BE2C (cell line): ENCODE data around the gene PPP2R5E.

ENCODE experiments used
- DNase-seq: peaks from one replicate; pipeline ENCODE4 v3.0.0-alpha.2; 2020
- H3K27me3 ChIP-seq: fragments of 250-450 bp; sonication (Bioruptor Pico); 2 replicates; pipeline ENCODE4 v1.5.1; 2020; ENCODE audit warnings: mild to moderate bottlenecking
- H3K36me3 ChIP-seq: fragments of 250-450 bp; sonication (Bioruptor Pico); 2 replicates; pipeline ENCODE4 v1.5.1; 2020; ENCODE audit warnings: mild to moderate bottlenecking
- H3K4me1 ChIP-seq: fragments of 250-450 bp; sonication (Bioruptor Pico); 2 replicates; pipeline ENCODE4 v1.5.1; 2020
- H3K4me3 ChIP-seq: 2 replicates; pipeline ENCODE4 v1.5.1; 2011; ENCODE audit warnings: low read depth, low read length
- H3K9me3 ChIP-seq: fragments of 250-450 bp; sonication (Bioruptor Pico); 2 replicates; pipeline ENCODE4 v1.5.1; 2020
- CTCF ChIP-seq: IDR thresholded peaks from 2 replicates; pipeline ENCODE4 v1.5.1; 2012; ENCODE audit warnings: mild to moderate bottlenecking, low read depth, low read length

The PPP2R5E gene

GRCh38 chr14:63474844-63475243 is 68.3 kb downstream of the PPP2R5E start:
- Histone ChIP-seq H3K36me3 (no peaks in the 10 kb centered on the region), H3K27me3 (no peaks in the 10 kb centered on the region), H3K4me3 (no peak overlapping the region), H3K9me3 (no peaks in the 10 kb centered on the region), H3K4me1 (peaks cover 26% of the 10 kb centered on the region)
- TF ChIP-seq CTCF, result no peak
- no peak for DNase-seq

DNA sequence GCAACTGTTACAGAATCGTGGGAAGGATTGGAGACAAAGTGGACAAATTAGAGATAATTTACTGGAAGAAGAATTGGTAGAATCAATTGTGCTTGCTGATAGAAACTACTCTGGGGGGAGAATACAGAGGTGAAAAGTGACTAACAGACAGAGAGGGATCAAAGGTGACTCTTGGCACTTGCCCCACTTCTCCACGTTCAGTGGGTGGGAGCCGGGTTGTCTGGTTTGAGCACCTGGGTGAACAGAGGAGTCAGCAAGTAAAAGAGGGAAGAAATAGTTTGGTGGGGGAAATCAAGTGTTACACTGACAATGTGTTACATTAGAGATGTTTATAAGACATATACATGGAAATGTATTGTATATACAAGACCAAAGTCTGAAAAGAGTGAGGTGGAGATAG is 69.1 kb downstream of the PPP2R5E start:
- Histone ChIP-seq H3K9me3 (no peaks in the 10 kb centered on the region), H3K27me3 (no peaks in the 10 kb centered on the region), H3K4me3 (no peak overlapping the region), H3K4me1 (peaks cover 26% of the 10 kb centered on the region), H3K36me3 (no peaks in the 10 kb centered on the region)
- TF ChIP-seq CTCF, result no peak
- no peak for DNase-seq

GRCh38 chr14:63472986-63473788 is 70.0 kb downstream of the PPP2R5E start:
- H3K4me3 ChIP-seq, result no peak overlapping the region
- no peaks in the 10 kb centered on the region for H3K36me3 ChIP-seq
- H3K9me3 ChIP-seq, result no peaks in the 10 kb centered on the region
- DNase-seq, result no peak
- no peaks in the 10 kb centered on the region for H3K27me3 ChIP-seq
- H3K4me1 ChIP-seq, result peaks cover 26% of the 10 kb centered on the region
- TF ChIP-seq CTCF, result no peak

GRCh38 chr14:63470962-63471793 is 72.0 kb downstream of the PPP2R5E start:
- no peak for DNase-seq
- Histone ChIP-seq H3K9me3 (no peaks in the 10 kb centered on the region), H3K36me3 (no peaks in the 10 kb centered on the region), H3K4me3 (no peak overlapping the region), H3K27me3 (no peaks in the 10 kb centered on the region), H3K4me1 (peaks cover 30% of the 10 kb centered on the region)
- no peak for TF ChIP-seq CTCF

- Histone ChIP-seq H3K9me3 (no peaks in the 10 kb centered on the region), H3K4me1 (peaks cover 13% of the 10 kb centered on the region), H3K27me3 (no peaks in the 10 kb centered on the region), H3K4me3 (no peak overlapping the region), H3K36me3 (no peaks in the 10 kb centered on the region)
- no peak for DNase-seq
- no peak for TF ChIP-seq CTCF
These were observed 74.9 kb downstream of the PPP2R5E start for GRCh38 chr14:63468294-63468693.

GRCh38 chr14:63467440-63468072 is 75.6 kb downstream of the PPP2R5E start:
- Histone ChIP-seq H3K36me3 (no peaks in the 10 kb centered on the region), H3K27me3 (no peaks in the 10 kb centered on the region), H3K4me3 (no peak overlapping the region), H3K4me1 (peaks cover 7% of the 10 kb centered on the region; the same call in 1 of the 2 replicates), H3K9me3 (no peaks in the 10 kb centered on the region)
- no peak for TF ChIP-seq CTCF
- no peak for DNase-seq
